Left renal pelvis (tissue), 4 donors: ENCODE measurements around the gene CLDN11. TPM values are rescaled to one million over a fixed set of nuclear protein-coding genes. Genes with fewer than 3 reads are reported as not detected.

ENCODE experiments used
- DNase-seq, 4 donors: peaks; one replicate each; pipeline ENCODE4 v3.0.0-alpha.2; 2013; ENCODE audit warnings: low read depth in 4 of 4, low spot score in 3 of 4
- polyA plus RNA-seq, 4 donors: library from polyadenylated mRNA; unstranded; fragments of 120-200 nt; gene quantifications; one replicate each; pipeline ENCODE4 v1.2.1, GENCODE V29; 2013; ENCODE audit not compliant: insufficient read length in 4 of 4

The CLDN11 gene
- polyA plus RNA-seq, 4 donors: 200 to 483 (median 288) TPM

DNA sequence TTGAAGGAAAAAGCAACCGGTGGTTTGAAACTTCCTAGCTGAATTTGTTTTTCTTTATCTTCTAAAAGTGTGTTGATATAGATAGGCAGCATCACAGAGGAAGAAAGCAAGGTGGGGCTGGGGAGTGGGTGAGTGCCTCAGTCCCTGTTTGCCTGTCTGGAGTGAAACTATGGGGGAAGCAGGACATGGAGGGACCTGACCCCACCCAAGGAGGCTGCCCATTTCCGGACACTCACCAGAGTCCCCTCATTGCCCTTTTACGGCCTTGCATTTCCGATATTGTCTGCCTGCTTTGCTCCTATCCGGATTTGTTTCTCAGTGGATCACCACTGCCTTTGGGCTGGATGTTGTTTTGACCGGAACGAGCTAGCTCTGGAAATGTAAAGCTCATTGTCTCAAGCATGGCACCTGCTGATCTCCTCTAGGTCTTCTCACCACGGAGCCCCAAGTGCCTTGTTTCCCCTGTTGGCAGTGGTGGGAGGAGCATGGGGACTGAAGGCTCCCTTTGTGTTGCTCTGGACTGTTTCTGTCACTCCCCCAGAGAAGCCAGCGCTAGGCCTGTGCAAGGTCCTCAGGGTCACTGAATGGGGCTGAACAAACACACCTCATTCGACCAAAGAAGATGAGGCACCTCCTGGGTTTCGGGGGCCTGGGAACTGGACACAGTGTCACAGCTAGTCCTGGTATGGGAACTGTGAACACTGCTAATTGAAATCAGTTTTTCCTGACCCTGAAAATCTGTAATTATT is 7.0 kb downstream of the CLDN11 start:
- no peak for DNase-seq

DNA sequence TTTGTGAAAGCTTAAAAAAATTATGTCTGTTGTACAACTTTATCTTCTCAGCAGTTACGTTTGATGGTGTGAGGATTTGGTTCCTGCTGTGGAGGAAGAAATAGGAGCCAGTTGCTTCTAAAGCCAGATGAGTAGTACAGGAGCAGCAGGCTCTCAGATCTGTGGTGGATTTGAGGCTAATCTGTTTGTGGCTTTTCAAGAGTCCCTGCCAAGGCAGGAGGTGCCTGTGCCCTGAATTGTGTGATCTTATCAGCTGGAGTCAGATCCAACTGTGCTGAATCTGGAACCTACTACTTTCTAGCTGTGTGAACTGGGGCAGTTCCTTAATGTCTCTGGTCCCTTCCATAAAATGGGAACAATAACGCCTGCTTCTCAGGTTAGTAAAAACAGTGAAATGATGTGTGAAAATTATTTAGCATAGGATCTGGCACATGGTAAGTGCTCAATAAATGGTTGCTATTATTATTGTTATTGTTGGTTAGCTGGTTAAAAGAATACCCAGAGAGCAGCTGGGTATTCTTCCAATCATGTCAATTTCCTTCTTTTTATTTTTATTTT is 7.7 kb downstream of the CLDN11 start:
- DNase-seq: no peak

DNA sequence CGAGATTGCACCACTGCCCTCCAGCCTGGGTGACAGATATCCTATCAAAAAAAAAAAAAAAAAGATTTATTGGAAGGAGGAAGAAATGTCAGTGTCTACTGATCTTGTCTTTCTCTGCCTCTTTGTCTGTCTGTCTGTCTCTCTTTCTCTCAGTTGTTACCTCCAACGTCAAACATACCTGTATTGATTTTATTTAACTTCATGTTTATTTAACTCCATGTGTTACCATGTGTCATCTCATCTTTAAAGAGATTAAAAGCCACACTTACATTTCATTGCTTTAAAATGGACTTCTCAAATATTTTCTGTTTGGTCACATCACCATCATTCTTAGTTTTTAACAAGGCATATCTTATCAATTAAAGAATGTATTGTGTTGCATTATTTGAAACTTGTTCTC is 9.4 kb downstream of the CLDN11 start:
- DNase-seq: no peak

DNA sequence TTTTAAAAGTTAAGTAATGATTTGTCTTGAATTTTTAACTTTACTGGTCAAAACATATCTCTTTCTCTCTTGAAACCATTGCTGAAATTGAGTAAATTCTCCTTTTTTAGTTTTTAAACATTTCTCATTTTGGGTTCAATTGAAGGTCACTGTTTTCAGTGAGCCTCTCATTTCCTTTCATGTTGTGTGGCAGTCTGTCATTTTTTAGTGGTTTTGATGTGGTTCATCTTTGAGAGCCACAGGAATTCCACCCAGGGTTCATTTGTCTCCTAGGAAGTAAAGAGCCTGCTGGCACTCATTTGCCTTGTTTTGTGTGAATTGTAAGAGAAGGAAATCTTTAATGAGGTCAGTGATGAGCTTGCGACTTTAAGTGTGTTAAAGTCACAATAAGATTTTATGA is 10.4 kb downstream of the CLDN11 start:
- no peak for DNase-seq

DNA sequence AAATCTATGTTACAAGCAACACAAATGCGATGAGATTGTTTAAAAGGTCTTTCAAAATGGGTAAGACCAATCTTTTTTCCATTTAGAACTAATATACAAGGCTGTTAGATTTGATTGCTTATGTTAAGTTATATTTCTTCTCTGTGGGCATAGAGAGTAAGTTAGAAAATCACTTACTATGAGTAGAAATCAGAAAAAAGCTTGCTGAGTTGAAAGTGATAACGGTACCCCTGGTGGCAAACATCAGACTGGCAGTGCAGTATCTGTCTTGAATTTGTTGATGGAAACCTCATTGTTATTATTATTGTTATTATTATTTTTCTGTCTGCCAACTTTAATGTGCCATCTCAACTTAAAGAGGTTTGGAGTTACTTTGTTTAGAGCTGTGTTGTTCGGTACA is 12.4 kb downstream of the CLDN11 start:
- no peak for DNase-seq

DNA sequence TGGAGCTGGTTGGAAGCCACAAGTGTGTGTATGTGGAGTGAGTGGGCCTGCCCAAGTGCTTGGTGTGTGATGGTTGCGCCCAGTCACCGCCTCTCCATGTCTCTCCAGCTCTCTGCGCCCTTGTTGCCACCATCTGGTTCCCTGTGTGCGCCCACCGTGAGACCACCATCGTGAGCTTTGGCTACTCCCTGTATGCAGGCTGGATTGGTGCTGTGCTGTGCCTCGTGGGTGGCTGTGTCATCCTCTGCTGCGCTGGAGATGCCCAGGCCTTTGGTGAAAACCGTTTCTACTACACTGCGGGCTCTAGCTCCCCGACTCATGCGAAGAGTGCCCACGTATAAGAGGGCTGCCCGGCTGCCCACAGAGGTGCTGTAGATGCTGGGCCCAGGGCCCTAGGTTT is 13.7 kb downstream of the CLDN11 start:
- no peak for DNase-seq

DNA sequence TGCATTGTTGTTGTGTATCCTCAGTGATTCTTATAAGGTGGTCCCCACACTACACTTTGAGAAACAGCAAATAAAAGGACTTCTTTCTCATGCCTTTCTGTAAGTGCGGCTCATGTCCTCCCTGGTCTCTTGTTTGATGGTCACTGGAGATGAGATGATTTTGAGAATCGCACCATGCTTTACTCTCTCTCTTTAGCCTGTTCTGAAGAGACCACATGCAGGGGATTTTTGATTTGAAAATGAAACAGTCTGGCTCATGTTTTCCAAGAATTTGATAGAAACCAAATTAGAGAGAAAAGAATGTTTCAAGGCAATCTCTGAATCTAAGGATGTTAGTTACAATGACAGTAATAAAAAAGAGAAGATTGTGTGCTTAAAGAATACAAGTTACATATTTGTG is 18.0 kb downstream of the CLDN11 start:
- no peak for DNase-seq

DNA sequence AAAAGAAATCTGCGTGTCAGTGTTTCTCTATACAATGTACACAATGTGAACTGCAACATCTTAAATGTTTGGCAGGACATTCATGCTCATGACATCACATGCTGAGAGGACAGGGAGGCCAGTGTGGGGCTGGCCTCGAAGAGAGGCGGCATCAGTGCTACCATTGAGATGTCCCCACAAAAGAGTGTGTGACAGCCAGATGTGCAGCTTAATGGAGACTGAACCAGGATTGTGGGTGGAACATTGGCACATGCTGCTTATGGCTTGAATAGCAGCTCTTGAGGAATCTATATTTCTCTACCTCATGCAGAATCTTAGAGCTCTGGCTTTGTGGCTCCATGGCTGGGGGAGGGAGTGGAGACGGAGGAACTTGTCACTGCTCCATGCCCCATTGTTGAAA is 18.5 kb downstream of the CLDN11 start:
- DNase-seq: no peak

DNA sequence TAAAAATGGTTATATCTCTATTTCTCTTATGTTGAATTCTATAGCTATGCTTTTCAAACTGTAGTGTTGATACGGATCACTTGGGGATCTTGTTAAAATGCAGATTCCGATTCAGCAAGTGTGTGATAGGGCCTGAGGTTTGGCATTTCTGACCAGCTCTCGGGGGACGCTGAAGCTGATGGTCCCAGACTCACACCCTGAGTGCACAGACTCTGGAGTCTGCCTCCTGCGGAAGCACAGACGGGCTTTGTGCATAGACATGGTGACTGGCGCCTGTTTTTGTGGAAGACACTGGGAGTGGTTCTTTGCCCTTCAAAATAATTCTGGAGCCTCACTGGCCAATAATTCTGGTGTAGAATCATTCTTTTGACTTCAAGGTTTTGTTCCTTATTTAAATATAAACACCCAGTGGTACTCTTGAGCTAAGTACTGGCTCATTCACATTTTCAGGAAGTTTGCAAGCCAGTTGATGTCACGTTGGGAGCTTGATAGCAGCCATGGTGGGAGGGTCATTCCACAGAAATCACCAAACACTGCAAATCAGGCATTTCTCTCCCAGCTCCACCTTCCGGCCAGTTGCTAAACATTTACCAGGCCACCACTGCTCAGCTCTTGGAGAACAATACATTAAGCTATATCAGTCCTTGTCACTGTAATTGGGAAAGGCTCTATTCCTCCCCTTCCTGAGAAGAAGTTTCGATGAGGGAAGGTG is 19.2 kb downstream of the CLDN11 start:
- DNase-seq: no peak

DNA sequence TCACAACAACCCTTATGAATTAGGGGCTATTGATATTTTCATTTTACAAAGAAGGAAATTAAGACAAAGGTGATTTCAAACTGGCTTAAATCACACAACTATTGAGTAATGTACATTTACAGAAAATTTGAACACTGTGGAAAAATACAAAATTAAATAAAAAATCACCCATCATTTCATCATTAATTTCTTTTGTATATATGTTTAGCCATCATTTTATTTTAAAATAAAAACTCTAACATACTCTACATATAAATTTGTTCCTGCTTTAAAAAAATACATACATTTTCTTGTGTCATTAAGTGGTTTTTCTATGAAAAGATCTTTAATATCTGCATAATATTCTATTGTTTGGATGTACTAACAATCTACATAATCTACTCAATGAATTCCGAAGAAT is 20.2 kb downstream of the CLDN11 start:
- DNase-seq: no peak

DNA sequence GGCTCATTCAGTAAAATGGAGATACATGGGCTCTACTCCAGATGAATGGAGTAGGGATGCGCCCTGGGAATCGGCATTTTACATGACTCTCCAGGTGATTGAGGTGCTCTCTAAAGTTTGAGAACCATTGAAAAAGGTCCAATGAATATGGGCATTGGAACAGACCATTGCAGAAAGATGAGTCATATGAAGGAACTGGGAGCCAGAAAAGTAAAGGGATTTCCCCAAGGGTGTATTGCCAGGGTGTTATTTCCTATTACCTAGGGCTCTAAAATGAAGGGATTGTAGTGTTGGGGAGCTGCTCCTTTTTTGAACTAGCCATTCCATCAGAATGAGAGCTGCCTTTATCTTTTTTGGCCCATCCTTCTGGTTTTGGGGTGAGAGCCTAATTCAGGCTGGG is 21.7 kb downstream of the CLDN11 start:
- no peak for DNase-seq

DNA sequence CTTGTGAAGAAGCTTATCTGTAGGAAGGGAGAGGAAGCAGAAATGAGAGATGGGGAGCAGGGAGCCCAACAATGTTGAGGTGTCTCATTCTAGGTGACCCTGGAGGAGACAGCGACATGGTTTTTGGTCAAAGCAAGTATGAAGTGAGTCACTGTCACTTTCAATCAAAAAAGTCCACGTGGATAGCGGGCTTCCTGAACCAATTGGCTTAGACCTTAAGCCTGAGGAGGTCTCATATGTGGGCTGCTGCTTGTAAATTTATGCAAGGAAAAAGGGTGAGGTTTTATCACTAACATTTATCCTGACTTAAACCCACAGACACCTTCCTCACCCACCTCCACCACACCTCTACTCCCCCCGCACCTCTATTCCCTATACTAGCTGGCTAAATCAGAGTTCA is 22.7 kb downstream of the CLDN11 start:
- no peak for DNase-seq

DNA sequence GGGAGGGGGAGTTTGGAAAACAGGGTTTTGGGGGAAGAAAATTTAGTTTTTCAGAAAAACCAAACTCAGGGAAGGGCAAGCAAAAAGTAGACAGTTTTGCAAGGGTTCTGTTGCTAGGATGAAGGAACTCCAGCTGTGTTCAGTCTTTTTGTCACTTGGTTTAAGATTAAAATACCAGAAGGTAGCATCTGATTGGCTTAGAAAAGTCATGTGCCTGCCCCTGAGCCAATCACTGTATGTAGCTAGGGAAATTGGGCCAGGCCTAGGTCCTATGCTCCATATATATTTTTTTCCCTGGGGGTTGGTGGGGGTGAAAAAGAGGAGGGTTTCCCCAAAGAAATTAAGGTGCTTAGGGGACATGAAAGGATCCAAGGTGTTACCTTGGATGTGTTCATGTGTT is 24.3 kb downstream of the CLDN11 start:
- DNase-seq: no peak

DNA sequence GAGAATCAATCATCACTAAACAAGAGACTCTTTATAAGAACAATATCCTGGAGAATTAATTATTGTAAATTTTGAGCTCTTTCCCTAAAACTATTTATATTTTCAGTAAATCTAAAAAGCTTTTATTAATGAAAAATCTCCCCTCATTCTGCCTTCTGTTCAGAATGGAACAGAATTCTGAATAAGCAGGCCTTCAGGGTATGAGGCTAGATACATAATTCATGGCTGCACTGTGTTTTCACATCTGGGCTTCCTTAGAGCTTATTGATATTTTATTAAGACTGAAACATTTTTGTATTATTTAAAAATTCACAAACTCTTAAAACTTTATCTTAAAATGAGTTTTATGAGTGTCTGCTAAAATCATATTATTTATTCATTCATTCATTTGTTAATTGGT is 24.8 kb downstream of the CLDN11 start:
- DNase-seq: no peak

DNA sequence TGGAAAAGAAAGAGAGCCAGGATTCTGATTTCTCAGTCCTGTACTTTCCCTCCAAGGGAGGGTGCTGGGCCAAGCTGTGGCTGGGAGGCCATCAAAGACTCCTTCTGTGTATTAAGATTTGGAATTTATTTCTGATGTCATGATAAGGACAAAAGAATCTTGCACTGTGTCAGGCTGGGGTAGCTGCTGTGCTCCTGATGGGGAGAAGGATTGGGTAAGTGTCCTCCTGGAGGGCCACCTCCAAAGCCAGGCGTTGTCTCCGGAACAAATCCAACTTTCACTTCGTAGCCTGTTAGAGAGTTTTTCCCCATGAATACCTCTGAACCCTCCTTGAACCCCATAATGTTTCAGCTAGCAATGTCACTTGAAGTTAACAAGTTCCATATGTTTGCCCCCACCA is 29.9 kb downstream of the CLDN11 start:
- no peak for DNase-seq

DNA sequence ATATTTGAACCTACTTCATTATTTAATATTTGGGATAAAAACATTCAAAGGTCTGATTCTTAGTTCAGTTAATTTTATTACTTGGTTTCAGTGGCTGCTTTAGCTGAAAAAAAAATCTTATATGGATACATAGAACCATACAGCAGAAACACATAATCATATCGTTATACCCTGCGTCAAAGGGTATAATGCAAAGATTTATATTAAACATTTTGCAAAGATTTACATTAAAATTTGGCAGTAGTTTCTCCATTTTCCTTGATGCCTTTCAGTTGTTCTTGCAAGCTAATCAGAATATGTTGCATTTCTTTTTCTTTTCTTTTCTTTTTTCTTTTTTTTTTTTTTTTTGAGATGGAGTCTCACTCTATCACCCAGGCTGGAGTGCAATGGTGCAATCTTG is 31.4 kb downstream of the CLDN11 start:
- DNase-seq: no peak

DNA sequence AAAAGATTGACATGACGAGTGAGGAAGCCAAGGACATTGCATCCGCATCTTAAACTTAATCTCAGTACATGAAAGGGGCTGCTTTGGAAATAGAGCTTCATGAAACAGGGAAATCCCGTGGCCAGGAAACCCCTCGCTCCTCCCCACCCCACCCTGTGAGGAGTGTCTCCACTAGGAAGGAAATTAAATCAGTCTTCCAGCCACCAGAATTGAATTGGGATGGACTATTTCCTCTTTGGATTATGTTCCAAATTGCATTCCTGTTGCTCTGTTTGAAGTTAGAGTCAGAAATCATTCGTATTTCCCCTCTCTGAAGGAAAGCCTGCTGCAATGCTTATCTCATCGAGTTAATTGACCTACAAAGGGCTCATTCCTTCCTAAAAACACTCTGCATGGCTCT is 35.8 kb downstream of the CLDN11 start:
- DNase-seq: no peak

DNA sequence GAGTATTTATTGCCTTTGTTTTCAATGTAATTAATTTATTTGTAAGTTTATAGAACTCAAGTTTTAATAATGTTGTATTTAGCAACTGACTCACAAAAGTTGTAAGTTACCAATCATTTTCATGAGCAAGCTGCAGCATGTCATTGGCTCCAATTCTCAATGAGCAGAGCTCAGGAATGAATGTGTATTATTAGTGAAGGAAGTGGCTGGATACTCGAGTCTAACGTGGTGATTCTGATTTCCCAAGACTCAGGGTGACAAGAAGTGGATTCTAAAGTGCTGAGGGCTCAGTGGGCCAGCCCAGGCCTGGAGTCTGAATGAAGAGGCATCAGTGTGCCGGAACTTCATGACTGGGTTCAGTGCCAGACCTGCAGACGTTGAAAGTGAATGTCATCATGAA is 39.6 kb downstream of the CLDN11 start:
- no peak for DNase-seq

DNA sequence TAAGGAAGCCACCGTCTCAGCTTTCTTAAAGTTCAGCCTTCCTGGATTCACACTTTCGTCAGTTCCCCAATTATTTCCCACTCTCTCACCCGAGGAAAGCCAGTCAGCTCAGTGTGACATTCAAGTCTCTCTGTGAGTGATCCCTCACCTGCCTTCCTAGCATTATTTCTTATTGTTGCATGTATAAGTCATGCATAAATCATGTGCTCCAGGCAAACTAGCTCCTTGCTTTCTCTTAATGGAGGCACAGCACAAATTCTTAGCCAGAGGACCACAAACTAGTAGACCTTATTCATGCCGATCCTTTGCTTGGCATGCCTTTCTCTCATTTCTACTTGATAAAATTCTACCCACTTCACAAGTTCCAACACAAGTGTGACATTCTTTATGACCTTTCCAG is 44.3 kb downstream of the CLDN11 start:
- DNase-seq: no peak

DNA sequence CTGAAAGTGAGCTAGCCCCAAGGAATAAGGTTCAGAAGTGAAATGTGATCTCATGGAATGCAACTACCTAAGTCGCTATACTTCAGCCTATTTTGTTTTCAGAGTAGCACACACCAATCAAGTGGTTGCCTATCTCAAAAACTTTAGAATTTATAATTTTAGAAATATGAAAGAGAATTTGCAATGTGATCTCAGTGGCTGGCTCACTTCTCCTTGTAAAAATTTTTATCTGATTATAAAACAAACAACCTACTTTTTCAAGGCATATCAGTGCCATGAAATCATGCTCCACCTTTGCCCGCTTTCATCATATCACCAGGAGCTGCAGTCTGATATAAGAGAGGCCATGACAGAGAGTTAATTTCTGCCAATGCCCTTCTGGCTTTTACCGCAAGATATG is 47.3 kb downstream of the CLDN11 start:
- DNase-seq: no peak

DNA sequence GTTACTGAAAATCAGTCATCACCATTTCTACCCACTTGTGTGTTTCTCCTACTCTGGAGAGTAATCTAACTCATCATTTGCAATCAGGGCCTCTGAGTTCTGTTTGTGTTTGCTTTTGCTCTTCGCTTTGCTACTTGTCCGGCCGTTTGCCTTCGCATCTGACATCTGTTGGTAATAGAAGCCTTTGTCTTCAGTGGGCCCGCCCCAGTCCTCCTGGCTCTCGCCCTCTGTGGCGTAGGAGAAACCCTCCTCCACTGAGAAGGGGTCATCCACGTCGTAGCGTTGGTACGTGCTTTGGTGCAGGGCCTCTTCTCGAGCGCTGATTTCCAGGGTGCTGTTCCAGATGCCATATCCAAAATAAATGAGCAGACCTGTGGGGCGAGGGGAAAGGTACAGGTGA is 48.3 kb downstream of the CLDN11 start:
- DNase-seq: no peak

DNA sequence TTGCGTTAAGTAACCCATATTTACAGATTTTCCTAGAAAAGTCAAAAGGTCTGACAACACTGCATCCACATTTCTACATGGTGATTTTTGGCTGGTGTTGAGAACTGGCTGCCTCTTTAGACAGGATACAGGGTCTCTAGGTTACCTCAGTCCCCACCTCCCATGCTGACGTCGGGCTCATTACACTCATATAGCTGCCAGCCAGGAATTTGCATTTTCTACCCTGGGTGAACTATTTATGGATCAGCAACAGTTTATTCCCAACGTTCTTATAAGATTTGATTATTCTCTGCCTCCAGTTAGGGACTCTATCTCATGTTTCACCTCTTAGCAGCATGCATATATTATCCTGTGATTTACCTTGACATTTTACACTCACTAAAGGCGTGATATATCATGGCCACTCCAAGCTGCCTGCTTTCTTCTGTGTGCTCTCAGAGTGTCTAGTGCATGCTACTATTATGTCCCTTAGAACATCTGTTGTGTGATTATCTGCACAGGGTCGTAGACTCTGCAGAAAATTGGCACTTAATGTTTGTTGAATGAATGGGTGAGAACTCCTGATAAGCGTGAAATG is 49.0 kb downstream of the CLDN11 start:
- DNase-seq: no peak
